Effector CD8-positive, alpha-beta T cell (primary cell): ENCODE data around the gene SLC8A1.

ENCODE experiments used
- DNase-seq: peaks from one replicate; lab custom pipeline; 2025; lab: John Stamatoyannopoulos, UW

The SLC8A1 gene

DNA sequence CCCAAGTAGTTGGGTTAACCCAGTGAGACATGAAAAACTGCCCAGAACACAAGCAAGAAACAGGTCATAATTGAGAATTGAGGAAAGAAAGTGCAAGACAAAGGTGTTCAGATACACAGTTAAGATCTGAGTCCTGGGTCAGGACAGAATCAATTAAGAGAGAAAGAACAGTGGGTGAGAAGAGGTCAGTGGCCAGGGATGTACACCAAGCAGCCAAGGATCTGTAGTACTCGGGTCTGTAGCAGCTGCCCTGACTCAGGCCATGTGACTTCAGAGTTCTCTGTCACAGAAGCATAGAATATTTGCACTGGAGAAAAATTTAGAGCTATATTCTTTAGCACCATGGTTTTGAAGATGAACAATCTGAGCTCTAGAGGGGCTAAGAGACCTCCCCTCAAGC lies 141.6 kb downstream of the SLC8A1 start:
- DNase-seq, result no peak

DNA sequence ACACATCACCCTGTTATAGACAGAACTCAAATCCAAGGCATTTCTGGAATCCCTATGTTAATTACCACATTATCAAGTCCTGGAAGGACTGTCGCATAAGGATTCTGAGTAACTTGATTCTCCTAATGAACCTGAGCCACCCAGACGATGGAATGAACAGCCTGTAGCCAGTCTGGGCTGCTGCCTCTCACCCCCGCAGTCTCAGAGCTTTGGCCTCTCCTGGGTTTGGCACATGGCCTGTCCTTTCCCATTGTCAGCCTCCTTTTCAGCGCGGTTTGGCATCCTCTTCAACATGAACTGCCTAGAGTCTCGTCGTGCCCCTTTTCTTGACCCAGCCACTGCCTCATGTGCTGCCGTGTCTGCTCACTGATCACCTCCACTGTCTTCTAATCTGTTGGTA lies 147.6 kb downstream of the SLC8A1 start:
- no peak for DNase-seq

DNA sequence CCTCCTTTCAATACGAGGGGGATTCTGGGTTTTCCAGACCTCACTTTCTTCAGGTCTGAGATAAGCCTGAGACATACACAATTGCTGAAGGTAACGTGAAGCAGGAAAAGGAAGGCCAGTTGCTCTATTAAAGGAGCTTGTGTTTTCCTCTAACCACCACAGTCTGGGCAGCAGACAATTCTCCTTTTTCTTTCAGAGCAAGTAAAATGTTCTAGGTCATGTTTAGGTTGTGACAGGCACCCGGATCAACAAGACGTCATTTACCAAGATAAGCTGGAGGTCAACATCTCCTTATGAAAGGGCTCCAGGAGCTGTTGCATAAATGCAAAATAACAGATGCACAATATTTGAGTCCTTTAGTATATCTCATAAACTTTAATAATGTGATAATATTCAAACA lies 148.1 kb downstream of the SLC8A1 start:
- no peak for DNase-seq

DNA sequence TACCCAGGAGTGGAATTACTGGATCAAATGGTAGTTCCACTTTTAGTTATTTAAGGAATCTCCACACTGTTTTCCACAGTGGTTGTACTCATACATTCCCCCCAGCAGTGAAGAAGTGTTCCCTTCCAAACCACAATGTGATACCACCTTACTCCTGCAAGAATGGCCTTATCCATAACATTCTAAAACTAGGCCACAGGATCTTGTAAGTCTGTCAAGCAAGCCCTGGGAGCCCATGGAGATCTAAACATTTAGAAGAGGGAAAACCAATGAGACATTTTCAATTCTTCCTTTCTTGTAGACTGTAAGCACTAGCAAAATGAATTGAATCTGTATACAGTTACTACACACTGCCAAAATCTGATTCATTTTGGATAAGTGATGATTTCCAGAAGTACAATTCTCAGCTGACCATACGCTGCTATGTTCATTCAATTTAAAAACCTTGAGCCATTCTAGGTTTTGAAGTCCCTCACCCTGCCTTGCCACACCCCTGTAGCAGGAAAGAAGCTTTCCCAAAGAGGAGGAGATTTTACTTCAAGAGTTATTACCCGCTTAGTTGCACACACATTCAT lies 149.1 kb downstream of the SLC8A1 start:
- DNase-seq, result no peak

DNA sequence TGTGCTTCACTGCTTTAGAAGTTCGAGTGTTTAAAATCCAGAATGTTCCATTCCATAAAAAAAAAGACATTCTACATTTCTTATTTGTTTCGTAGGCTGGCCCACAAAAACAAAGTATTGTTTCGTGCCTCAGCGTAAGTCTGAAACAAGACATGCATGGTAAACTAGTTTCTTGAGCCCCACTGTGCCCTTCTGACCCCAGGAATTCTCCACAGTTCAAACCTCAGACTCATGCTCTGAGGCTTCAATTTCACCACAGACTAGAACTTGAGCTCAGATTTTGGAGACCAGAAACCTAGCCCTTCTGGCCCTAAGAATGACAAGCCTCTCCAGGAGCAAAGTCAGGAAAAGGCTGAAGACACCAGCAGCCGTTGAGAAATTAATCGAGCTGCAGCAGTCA lies 151.5 kb downstream of the SLC8A1 start:
- DNase-seq, result no peak

DNA sequence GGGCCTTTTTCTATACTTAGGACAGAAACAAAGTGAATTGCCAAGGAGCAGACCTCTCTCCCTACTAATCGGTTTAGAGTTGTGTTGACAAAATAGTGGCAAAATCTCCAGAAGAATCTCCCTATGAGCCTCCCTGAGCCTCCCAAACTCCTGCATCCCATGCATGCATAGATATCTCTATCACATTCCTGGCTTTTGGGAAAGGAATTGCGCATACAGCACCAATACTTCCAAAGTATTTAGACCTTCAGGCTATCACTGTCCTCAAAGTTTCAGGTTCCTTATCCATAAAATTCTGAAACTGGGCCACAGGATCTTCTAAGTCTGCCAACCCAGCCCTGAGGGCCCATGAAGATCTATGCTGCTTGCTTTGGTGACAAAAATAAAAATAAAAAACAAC lies 152.1 kb downstream of the SLC8A1 start:
- no peak for DNase-seq

DNA sequence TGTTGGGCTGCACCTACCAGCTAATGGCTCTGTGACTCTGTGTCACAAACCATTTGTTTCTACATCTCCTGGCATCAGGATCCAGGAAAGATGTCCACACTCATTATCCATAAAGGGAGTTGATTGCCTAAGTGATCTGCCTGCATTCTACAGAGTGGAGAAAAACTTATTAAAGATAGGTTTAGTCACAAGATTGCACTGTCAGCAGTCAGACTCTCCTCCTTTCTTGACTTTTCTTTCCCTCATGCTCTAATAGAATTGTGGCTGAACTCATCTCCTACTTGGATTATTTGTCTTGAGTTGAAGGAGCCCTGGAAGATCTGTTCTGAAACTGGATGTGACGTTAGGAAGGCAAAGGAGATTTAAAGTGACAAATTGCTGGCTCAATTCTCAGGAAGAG lies 152.7 kb downstream of the SLC8A1 start:
- DNase-seq, result no peak

DNA sequence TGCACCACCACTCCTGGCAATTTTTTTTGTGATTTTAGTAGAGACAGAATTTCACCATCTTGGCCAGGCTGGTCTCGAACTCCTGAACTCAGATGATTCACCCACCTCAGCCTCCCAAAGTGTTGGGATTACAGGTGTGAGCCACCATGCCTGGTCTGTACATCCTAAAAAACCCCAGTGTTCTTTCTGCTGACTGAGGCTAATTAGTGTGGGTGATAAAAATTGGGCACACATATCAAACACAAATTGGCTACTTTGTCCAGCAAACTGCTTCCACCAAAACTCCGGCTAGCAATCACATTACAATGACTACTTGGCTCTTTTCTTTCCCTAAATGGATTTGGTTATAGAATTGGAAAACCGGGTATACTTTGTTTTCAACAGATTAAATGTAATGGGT lies 153.9 kb downstream of the SLC8A1 start:
- DNase-seq, result no peak

DNA sequence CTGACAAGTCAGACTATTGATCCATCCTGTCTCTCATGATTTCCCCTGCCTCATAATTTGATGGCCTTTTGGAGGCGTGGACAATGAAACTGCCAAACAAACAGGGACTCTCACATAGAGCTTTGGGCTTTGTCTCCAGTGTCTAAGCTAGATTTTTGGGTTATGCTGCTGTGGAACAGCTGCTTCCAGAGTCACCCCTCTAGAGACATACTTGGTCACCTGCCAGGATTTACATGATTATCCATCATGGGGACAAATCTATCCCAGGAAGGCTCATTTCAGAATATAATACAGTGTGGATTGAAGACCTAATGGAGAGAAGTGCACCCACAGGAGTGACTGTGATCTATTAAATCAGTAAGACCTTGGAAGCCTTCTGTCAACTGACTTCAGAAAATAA lies 159.6 kb downstream of the SLC8A1 start:
- no peak for DNase-seq

DNA sequence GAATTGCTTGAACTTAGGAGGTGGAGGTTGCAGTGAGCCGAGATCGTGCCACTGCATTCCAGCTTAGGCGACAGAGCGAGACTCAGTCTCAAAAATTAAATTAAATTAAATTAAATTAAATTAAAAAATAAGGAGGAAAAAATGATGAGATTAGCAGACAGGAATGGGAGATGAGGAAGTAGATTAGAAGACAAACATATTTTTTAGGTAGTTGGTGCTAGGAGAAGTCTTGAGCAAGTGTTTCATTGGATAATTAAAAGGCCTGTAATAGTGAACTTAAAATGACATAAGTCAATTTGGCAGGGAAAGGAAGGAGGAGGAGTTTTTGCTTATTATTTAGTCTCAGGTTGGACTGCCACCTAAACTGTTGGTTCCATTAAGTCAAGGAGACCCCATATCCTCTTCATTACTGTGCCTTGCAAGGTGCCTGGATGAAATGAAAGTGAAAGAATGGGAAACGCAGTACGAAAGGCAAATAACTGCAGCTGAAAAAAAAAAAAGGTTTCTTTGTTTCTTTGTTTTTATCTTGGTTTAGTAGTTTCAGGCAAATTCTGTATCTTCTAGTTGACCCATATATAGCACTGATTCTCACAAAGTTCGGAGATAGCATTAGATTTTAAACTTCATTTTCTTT lies 162.0 kb downstream of the SLC8A1 start:
- no peak for DNase-seq

DNA sequence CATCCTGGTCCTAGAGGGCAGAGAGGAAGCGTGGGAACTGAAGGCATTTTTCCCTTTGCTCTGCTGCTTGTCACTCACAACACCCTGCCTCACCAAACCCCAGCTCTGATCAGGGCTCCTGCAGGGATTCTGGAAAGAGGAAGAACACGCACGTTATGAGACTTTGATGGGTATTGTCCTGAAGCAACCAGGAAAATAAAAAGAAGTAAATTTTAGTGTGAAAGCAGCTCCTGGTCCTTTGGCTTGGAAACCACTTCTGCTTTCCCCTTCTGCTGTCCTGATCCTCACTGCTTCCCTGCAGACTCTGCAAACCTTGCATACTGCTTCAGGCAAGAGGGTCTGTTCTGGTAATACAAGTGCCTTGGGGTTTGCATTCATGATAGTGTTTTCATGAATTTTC lies 164.1 kb downstream of the SLC8A1 start:
- no peak for DNase-seq

DNA sequence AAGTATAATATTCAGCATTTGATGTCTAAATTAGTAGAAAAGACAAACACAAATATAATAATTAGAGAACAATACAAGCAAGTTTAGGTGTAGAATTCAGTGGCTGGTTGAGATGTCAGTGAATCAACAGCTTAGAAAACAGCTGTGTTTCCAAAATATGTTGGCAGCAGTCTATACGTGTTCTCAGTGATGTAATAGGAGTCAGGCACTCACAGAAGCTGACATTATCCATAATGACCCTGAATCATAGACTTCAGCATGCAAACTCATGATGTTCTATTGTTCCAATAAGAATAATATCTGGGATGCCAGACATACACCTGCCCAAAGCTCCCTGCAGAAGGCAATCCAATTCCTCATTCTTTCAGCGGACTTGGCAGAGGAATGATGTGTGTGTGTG lies 164.7 kb downstream of the SLC8A1 start:
- no peak for DNase-seq

DNA sequence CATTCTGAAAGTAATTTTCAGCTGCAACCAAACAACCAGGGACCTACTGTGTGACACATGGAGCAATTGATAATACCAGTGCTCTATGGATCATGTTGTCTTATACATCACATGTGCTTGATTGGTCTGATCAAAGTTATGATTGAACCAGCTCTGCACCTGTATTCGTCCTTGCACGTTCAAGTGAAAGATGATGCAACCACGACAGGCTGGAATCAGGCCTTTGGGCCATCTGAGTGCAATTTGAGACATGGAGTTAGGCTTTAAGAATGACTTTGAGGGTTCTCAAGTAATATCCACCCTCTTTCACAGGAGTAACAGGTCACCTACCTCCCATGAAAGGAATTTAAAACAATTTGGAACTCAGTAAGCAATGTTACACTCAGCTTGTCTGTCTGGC lies 165.2 kb downstream of the SLC8A1 start:
- no peak for DNase-seq

DNA sequence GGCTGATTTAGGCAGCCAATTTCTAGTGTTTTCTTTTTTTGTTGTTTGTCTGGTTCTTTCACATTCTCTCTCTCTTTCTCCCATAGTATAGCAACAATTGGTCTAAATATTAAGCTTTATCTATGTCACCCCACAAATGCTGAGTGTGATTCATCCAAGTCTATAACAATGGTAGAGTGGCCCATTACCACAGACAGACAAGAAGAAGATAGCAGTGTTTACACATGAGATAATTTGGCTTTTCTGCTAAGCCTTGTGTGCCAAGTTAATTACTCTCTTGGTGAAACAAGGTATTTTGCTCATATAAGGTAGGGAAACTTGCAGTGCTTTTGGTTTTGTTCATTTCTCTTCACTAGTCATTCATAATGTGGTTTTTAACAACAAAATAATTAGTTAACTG lies 166.5 kb downstream of the SLC8A1 start:
- no peak for DNase-seq

DNA sequence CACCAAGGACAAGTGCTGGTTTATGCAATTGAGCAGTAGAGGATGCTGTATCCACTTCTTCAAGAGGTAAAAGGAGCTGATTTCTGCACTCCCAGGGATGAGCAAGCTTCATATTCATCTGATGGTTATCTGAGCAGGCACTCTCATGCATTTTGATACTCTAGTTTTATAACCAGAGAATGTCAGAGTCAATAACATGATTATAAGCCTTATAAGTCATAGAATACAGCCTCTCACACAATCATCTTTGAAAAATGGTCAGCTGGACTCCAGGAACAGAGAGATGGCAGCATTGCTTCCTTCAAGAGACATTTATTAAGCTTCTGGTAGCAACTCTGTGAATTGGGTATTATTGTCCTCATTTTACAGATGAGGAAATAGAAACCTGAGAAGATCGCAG lies 167.1 kb downstream of the SLC8A1 start:
- no peak for DNase-seq

DNA sequence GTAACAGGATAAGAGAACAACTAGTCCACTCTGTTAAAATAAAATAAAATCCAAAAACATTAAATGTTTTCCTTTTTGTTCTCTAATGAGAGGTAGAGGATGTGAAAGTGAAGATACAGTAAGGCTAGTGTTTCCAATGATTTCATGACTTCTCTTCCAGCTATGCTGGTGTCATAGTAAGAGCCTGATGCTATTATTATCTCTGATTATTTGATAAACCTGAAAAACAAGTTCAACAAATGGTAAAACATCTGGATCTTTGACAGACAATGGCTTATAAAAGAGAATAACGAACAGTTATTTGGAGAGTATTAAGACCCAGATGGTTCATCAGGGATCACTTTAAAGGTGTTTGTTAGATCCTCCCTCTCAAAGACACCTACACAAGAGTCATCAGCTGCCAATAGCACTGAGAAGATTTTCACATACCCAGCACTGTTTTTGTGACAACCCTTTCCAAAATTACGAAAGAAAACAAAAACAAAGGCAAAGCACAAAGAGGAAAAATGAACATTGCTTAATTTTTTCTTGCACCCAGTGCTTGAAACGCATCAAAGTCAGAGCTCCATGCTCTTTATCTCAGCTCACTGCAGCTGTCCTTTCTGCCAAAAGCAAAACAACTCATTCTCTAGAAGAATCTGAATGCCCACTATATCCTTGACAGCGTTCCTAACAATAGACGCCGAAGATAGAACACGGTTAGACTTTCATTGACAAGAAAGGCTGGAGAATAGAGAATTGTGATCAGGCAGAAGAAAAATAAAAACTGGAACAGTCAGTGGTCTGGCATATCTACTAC lies 168.6 kb downstream of the SLC8A1 start:
- no peak for DNase-seq

DNA sequence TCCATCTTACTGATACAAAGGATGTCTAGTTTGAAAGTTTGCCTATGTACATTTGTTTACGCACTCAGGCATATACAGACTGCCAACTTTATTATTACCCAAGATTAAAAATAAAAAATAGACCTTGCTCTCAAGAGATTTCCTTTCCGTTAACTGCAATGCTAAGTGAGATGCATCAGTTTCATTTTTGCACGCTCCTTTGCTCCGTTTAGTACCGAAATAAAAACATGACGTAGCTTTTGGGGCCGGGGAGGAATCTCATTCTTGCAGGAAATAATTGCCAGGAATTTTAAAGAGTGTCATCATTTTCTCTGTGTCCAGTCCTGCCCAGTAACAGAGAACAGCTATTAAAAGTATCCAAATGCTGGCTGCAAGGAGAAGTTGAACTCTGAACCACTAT lies 169.5 kb downstream of the SLC8A1 start:
- no peak for DNase-seq

DNA sequence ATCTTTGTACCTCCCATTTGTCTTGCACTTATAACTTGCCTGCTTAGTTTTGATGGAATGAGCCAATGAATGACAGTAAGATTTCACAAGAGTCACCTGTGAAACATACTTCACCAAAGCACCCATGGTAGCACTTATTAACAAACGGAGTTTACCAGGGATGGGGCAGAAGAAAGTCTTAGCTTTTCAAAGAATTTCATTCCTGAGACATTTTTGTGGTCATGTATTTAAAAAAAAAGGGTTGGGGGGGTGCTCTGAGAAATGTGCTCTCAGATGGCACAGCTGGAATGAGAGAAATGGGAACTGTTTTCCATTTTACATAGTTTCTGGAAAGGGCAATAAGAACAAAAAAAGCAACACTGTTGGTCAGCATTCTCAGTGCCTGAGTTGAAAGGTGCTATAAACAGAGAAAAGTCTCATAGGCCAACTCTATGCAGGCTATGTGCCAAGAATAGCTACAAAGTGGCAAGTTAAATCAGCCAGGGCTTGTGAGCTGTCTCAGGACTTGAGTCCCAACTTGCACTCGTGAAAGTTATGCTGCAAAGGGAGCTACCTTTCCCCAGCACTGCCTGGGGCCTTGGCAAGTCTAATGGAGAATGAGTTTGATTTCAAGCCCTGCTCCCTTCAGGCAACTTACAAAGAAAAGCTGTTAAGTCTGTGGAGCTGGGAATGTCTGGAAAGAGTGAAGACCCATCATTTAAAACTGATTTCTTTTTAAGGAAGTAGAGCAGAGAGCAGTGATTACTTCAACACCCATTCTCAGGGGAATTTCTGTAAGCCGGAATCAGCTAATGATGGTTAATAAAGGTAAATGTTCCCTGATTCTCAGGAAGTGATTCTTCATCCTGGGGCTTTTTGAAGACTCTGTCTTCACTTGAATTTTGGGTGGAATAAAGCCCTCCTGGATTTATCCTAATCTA lies 170.6 kb downstream of the SLC8A1 start:
- DNase-seq, result no peak

DNA sequence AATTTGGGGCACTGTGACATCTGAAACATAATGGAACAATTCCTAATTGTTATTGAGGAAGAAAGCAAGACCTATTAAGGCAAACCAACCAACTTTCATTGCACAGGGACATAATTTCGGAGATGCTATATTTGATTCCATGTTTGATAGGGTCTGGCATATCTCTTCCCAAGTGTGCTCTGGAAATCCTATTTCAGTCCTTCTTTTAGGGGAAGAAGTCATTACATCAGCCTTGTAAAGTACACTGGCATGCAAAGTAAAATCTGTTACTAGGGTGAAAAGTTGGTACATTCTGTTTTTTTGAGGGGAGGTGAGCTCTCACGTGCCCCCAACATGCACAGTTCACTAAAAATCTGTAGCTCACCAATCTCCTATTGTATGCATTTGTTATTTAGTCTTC lies 172.4 kb downstream of the SLC8A1 start:
- DNase-seq, result no peak

DNA sequence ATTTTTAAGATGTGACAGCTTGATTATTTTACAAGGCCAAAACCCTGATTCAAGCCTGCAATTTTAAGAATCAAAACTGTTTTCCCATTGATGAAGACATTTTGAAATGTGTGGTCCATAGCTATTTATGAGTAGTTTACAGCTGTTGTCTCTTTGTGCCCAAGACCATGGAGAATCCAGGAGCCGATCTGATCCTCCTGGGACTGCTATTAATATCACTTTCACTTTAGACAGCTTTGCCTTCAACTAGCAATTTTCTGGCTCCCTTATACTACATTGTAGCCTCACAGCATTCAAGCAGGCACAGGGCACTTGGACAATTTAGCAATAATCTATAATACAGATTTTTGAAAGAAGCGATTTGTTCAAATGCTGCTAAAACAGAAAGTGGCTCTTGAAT lies 172.9 kb downstream of the SLC8A1 start:
- no peak for DNase-seq

DNA sequence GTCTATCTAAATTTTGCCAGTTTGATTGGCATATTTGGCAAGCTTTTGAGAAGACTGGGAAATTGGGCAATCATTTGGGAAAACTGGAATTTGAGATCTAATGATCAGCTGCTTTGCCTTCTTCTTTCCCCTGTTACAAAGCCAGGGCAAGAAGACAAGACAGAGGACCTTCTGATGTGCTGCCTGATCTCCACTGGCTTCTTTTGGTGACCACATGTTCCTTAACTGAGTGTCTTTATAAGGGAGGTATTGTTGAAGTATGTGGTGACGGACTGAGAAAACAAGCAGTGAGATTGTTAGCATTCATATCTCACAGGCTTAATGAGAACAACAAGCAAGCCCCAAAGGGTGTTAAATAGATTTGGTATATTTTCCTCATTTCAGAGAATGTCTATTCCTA lies 175.8 kb downstream of the SLC8A1 start:
- DNase-seq, result no peak

DNA sequence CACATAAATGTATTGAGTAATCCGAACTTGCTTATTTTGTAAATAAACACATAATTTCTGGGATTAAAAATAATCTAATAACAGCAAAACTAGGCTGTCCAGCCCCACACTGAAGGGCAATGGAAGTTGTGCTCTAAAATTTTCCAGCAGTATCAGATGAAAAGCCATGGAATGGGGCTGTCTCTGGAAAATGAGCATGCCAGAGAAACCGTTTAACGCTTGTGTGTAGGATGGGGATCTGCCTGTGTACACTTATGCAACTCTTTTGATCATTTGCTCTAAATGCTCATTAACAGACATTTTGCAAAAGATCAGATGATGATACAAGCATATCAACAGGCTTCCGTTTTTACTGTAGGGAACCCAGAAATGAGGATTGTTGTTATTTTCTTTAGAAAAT lies 177.6 kb downstream of the SLC8A1 start:
- no peak for DNase-seq
